Erythroblast (primary cell): ENCODE data around the gene SIRT7.

Source experiments
- GATA1 ChIP-seq: IDR thresholded peaks from 2 replicates; pipeline ENCODE4 v1.6.1; 2011; ENCODE audit warnings: low read depth, mild to moderate bottlenecking, control low read depth, low read length, moderate library complexity
- POLR2A ChIP-seq: IDR thresholded peaks from 2 replicates; pipeline ENCODE4 v1.6.1; 2011; ENCODE audit warnings: mild to moderate bottlenecking, low read length

- no peak for TF ChIP-seq GATA1
- TF ChIP-seq POLR2A, result no peak
These were observed 19.1 kb downstream of the SIRT7 start for GRCh38 chr17:81898885-81899284.
